ENCODE measurements around the gene SCT.

SCT gene

DNA sequence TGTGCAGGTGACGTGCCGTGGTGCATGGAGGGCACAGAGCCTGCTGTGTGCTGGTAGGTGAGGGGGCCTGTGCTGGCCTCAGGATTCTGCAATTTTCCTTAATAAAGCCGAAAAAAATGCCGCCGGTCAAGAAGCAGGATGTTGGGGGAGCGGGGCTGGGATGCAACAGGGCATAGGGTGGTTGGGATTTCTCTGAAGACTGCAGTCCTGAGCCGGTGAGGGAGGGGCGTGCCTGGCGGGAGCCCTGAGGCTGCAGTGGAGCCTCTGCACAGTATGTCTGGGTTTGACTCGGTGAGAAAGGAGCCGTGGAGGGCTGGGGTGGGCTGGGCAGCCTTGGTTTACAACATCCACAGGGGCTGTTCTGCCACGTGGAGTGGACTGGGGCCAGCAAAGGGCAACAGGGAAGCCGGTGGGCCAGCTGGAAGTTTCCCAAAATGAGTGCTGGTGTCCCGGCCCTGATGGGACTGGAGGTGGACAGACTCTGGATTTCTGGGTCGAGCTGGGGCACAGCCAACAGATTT, 3.6 kb downstream of the SCT start:
- TF ChIP-seq, protein P1, sequence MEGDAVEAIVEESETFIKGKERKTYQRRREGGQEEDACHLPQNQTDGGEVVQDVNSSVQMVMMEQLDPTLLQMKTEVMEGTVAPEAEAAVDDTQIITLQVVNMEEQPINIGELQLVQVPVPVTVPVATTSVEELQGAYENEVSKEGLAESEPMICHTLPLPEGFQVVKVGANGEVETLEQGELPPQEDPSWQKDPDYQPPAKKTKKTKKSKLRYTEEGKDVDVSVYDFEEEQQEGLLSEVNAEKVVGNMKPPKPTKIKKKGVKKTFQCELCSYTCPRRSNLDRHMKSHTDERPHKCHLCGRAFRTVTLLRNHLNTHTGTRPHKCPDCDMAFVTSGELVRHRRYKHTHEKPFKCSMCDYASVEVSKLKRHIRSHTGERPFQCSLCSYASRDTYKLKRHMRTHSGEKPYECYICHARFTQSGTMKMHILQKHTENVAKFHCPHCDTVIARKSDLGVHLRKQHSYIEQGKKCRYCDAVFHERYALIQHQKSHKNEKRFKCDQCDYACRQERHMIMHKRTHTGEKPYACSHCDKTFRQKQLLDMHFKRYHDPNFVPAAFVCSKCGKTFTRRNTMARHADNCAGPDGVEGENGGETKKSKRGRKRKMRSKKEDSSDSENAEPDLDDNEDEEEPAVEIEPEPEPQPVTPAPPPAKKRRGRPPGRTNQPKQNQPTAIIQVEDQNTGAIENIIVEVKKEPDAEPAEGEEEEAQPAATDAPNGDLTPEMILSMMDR (IDR thresholded peaks at IDR 0.05) = no peak
- H3K36me3 ChIP-seq = no peaks in the 10 kb centered on the region
- peaks cover 39% of the 10 kb centered on the region for H3K27me3 ChIP-seq
- no peak overlapping the region for H3K27ac ChIP-seq
- no peaks in the 10 kb centered on the region for H3K4me1 ChIP-seq (ENCODE audit: control insufficient read depth in 1 of 2, insufficient read depth in 1 of 2, low read depth in 1 of 2, low read length in 1 of 2)
- no peak overlapping the region for H3K4me3 ChIP-seq (ENCODE audit: low read depth in 1 of 2, low read length in 1 of 2)
- no peaks in the 10 kb centered on the region for H3K9me3 ChIP-seq

DNA sequence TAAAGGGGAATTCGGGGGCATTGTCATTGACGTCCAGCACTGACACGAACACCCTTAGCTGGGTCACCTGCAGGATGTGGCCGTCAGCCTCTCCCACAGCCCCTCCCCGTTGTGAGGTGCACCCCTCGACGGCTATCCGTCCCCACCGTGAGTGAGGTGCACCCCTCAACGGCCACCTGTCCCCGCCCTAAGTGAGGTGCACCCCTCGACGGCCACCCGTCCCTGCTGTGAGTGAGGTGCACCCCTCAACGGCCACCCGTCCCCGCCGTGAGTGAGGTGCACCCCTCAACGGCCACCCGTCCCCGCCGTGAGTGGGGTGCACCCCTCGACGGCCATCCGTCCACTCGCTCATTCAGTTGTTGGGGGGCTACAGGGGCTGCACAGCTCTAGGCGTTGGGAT, 5.1 kb downstream of the SCT start:
- Histone ChIP-seq H3K4me1 (ENCODE audit: control insufficient read depth in 1 of 2, insufficient read depth in 1 of 2, low read depth in 1 of 2, low read length in 1 of 2) (peaks cover 4% of the 10 kb centered on the region in 2 experiments), H3K4me3 (ENCODE audit: low read depth in 1 of 2, low read length in 1 of 2) (no peak overlapping the region), H3K9me3 (no peaks in the 10 kb centered on the region), H3K27me3 (peaks cover 23% of the 10 kb centered on the region), H3K27ac (no peak overlapping the region), H3K36me3 (no peaks in the 10 kb centered on the region)
- TF ChIP-seq, protein P1 (IDR thresholded peaks at IDR 0.05) = no peak

DNA sequence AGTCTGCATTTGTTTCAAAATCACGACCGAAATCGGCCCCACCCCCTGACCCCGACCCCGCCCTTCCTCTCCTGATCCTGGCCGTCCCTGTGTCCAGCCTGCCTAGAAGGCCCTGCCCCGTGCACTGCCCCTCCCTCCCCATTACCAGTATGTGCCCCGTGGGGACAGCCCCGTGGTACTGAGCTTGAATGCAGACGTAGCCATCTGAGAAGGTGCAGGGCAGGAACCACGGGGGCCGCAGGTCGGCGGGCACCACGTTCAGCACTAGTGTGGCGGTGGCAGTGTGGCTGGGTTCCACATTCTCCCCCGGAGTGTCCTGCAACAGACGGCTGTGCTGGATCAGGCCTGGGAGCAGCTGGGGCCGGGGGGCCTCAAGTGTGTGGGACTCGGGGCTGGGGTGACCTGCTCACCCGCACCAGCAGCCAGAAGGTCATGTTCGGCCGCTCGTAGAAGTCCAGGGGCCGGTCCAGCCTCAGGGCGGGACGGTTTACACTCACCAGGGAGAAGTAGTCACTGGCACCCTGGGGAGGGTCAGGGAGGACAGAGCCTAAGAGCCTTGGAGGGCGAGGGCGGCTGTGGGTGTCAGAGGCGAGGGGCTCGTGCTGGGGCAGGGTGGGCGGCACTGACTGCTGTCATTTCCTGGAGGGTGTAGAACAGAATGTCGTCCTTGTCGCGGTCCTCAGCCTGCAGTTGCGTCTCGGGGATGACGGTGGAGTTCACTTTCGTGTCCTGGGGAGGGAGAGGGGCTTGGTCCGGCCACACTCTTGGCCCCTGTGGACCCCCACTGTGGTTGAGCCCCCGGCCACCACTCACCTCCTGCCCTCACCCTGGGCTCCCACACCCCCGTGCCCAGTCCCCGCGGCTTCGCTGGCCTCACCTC, 5.8 kb downstream of the SCT start:
- H3K9me3 ChIP-seq = no peaks in the 10 kb centered on the region
- no peak overlapping the region for H3K4me3 ChIP-seq (ENCODE audit: low read depth in 1 of 2, low read length in 1 of 2)
- peaks cover 17% of the 10 kb centered on the region for H3K27me3 ChIP-seq
- H3K4me1 ChIP-seq (ENCODE audit: control insufficient read depth in 1 of 2, insufficient read depth in 1 of 2, low read depth in 1 of 2, low read length in 1 of 2) = peaks cover 10 to 11% of the 10 kb centered on the region in 2 experiments
- no peaks in the 10 kb centered on the region for H3K36me3 ChIP-seq
- TF ChIP-seq, protein P1 (IDR thresholded peaks at IDR 0.05) = no peak
- H3K27ac ChIP-seq = no peak overlapping the region

DNA sequence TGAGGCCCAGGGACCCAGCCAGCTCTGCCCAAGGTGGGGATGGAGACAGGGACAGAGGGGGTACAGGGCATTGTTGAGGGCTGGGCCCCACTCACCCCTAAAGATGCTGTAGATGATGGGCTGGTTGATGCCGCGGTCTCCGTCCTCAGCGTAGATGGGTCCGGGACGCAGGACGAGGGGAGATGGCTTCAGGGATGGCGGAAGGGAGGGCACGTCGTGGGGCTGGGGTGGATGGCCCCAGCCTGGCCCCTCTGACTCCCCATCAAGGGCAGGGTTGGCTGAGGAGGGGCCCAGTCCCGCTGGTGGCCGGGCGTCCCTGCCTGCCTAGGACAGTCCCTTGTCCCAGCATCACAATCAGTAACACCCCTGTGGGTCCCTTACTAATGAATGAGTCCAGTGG, 6.8 kb downstream of the SCT start:
- Histone ChIP-seq H3K9me3 (no peaks in the 10 kb centered on the region), H3K36me3 (peaks cover 2% of the 10 kb centered on the region), H3K4me3 (ENCODE audit: low read depth in 1 of 2, low read length in 1 of 2) (no peak overlapping the region), H3K27ac (no peak overlapping the region), H3K27me3 (peaks cover 7% of the 10 kb centered on the region), H3K4me1 (ENCODE audit: control insufficient read depth in 1 of 2, insufficient read depth in 1 of 2, low read depth in 1 of 2, low read length in 1 of 2) (peaks cover 15 to 17% of the 10 kb centered on the region in 2 experiments)
- TF ChIP-seq, protein P1 (IDR thresholded peaks at IDR 0.05) = no peak

DNA sequence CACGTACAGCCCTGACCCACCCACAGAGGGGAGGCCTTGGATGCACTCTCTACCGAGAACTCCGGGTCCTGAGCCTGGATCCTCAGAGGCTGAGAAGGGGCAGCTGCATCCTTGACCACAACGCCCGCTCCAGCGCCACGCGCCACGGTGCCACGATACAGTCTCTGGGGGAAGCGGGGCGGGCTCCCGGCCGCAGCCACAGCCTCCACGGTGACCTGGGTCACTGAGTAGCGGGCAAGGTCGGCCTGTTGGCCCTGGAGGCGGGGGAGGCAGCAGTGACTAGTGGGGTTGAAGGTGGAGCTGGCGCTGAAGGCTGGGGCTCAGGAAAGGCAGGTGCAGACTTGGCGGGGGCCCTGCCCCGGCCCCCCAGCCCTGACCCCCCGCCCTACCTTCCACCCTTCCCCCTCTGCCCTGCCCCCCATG, 7.3 kb downstream of the SCT start:
- TF ChIP-seq, protein P1 (IDR thresholded peaks at IDR 0.05) = no peak

More for the DNA sequence above, 7.3 kb downstream of the SCT start:
- H3K36me3 ChIP-seq = peaks cover 8% of the 10 kb centered on the region
- H3K4me3 ChIP-seq (ENCODE audit: low read depth in 1 of 2, low read length in 1 of 2) = no peak overlapping the region
- H3K27ac ChIP-seq = no peak overlapping the region
- H3K4me1 ChIP-seq (ENCODE audit: control insufficient read depth in 1 of 2, insufficient read depth in 1 of 2, low read depth in 1 of 2, low read length in 1 of 2) = peaks cover 20 to 23% of the 10 kb centered on the region in 2 experiments
- peaks cover 1% of the 10 kb centered on the region for H3K27me3 ChIP-seq
- H3K9me3 ChIP-seq = no peaks in the 10 kb centered on the region
